HG03342 (cell line): ENCODE results near the gene STK39.
A peak's percentile ranks its signal among the peaks of the same experiment; 100 is the strongest.

Experiments used
- ATAC-seq: cut with Tn5 transposase; IDR thresholded peaks from one replicate; pipeline ENCODE4 v1.9.1; 2021; ENCODE audit warnings: mild to moderate bottlenecking, moderate library complexity; ENCODE audit not compliant: unreplicated experiment

STK39 gene

DNA sequence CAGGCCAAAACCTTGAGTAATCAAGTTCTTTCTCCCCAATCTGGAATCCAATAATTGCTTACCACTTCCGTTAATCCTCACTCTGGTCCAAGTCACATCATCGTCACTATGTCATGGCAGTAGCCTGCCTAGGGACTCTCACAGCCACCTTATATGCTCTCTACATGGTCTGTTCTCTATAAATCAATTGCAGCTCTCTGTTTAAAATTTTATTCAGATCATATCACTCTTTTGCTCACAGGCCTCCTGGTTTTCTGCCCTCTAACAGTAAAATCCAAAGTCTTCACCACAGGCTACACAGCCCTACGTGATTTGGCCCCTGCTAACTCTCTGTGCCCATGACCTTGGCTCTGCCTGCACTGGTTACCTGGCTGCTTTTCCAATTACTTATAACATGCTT lies 188.7 kb downstream of the STK39 start:
- no peak for ATAC-seq

DNA sequence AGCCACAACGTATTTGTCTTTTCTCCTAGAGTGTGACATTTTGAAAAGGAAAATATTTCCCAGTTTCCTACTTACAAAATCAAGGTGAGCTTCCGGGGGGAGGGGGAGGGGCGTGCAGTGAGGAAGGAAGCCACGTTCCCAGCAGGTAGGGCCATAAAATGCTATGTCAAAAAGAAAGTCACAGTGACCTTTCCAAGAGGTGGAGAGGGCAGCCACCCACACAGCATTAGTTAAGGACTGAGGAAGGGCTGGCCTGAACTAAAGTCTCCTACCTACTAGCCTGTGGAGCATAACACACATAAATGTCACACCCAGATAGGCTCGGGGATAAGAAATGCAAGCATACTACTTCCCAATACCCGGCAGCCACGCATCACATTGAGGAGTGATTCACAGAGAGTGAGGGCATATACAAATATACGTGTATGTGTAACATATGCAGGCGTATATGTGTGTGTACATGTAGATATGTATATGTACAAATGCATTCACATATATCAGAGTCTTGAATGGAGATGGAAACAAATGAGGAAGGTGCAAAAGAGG lies 191.1 kb downstream of the STK39 start:
- ATAC-seq = no peak

- no peak for ATAC-seq
Measured at GRCh38 chr2:168054657-168055056, 192.7 kb downstream of the STK39 start.

DNA sequence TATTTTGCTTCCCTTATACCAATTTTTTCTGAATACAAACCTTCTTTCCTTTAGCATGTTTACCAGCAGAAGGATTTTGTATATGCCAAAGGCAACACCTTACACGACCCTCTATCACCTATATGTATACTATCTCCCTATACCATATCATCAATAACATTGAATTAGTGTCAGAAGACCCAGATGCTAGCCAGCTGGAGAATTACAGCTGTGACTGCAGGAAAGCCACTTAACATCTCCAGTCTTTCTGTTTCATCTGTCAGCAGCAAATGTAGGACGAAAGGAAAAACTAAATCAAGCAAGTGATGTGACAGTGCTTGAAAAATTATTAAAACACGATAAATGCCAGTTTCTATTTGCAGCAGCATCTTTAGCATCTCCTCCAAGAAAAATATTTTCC lies 193.7 kb downstream of the STK39 start:
- no peak for ATAC-seq

- ATAC-seq = no peak
Measured at GRCh38 chr2:168052773-168053172, 194.6 kb downstream of the STK39 start.

- ATAC-seq = no peak
Measured at GRCh38 chr2:168050377-168050776, 197.0 kb downstream of the STK39 start.

DNA sequence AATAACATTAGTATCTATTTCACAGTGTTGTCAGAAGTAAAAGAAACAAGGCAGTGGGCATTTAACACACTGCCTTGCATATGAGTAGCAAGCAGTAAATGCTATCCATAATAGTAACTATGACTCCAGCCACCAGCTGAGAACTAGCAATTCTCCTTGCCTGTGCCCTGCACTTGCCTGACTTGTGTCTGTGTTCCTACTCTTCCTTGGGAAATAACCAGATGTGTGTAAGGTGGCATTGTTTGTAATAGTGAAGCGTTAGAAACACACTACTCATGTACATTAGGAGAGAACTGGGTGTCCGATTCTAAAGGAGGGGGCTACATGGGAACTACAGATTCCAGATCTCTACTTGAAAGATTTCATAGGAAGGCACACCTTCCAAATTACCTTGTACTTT lies 197.8 kb downstream of the STK39 start:
- ATAC-seq = no peak

- ATAC-seq = no peak
Measured at GRCh38 chr2:168047091-168047690, 200.2 kb downstream of the STK39 start.

- no peak for ATAC-seq
Measured at GRCh38 chr2:168044579-168044978, 202.8 kb downstream of the STK39 start.

DNA sequence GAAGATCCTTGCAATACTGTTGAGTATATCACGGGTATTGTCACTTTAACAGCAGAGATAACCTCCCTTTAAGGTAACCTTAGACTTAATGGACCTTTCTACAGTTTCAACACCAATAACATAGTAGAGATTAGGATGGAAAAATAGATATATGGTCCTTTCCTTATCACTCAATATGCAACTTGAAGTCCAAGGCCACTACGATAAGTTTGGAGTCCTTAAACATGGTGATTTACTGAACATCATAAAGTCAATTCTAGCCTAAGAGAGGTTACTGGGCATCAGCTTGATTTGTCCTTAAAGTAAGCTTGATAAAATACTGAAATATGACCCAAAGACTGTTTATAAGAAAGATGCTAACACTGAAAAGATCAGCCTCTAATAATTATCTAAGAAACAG lies 203.2 kb downstream of the STK39 start:
- no peak for ATAC-seq

GRCh38 chr2:168042127-168042824 lies 205.1 kb downstream of the STK39 start:
- ATAC-seq = peak; percentile 98

DNA sequence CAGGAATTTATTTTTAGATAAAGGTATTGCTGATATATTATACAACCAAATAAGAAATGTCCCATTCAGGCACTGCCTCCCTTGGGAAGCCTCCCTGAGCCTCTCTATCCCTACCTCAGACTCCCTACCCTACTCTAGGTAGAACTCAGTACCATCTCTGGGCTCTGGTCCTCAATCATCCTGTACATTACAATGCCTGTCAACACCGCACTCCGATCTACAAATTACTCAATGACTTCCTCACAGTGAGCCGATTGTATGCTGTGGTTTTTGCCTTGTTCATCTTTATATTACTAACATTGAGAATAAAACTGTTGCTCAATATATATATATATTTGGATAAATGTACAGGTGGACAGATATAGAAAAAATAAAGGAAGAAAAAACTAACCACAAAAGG lies 207.5 kb downstream of the STK39 start:
- no peak for ATAC-seq

DNA sequence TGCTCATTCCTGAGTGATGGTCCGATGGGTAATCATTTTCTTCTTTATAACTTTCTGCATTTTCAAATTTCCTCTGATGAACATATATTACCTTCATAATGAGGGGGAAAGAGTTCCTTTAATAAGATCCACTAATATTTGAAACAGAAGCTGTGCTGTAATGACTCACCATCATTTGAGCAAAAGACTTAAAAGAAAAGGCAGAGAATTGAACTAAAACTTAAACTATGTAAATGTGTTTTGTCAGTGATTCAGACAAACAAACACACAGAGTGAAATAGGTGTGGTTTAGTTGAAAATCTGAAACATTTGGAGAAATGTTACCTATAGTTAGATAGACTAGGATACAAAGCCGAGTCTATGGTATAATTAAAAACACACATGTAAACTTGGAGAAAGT lies 209.6 kb downstream of the STK39 start:
- no peak for ATAC-seq

DNA sequence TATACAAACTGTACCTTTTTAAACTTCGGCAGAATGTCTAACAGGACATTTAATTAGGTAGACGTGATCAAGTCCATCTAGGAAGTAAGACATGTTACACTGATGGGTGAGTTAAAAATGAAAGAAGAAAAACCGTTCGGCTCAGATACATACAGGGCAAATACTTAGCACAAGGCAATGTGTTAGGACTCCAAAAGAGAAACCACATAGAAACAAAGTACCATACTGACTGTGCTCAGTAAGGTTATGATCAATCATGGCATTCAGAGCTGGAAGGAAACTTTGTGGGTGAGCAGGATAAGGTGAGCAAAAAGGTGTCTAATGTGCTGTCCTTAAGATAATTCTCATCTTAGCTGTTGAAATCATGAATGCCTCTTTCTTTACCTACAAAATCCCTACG lies 211.9 kb downstream of the STK39 start:
- peak; percentile 70 for ATAC-seq

DNA sequence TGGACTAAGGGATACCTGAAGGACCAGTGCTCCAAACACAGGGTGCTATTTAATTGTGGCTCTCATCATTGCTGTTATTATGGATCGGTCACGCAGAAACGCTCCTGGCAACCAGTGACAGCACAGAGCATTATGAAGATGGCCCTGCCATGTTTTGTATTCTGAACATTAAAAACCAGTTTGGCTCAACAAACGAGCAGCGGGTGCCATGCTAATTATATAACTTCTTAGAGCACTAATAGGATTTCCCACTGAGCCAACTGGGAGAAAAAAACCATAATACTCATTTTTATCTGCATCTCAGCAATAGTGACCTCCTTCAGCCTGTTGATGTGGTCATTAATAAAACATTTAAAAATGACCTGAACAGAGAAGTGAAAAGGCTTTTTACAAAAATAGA lies 212.8 kb downstream of the STK39 start:
- ATAC-seq = no peak

DNA sequence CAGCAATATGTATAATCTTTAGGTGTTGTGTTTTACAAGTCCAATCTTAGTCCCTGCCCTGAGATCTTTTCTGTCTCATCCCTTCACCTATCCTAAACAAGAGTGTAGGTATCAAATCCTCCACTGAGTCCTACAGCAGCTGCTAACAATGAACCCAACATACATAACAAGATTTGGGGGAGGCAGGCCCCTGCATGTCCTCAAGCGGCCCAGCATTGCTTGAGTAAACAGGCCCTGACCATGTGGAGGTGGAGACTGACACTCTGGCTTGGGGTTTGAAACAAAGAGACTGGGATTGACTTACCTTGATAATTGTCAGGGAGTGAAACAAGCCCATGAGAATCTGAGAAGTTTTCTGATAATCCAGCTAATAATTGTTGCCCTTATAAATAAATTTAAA lies 213.4 kb downstream of the STK39 start:
- no peak for ATAC-seq

DNA sequence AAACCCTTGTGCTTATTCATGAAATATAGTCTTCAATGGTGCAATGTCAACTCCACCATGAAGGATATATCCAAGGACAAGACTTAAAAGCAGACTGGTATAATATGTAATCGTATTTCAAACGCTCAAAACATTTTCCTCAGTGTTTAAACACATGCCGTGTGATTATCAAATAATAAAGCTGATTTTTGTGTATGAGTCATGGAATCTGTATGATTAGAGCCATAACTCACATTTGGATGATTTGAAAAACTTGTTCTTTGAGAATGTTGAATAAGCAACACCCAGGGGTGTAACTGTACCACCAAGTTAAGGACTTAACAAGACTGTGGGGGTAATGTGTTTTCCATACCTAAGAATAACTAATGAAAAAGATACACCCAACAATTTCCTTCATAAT lies 215.3 kb downstream of the STK39 start:
- ATAC-seq = no peak

- ATAC-seq = peak; percentile 74
Measured at GRCh38 chr2:168030862-168031624, 216.4 kb downstream of the STK39 start.

DNA sequence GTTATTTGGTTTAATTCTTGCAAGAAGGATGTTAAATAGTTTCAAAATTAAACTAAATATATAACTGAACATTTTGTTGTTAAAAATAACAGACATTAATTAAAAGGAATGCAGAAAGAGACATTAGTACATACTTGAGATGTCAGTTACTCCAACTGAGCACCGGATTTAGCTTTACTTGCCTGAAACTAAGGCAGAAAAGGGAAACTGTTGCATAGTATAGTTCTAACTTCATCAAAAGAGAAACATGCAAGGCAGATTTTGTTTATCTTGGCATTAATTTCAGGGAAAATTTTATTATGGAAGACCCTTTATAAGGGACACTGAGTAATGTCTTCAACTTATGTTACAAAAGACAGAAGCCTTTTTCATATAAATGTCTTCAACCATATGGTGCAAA lies 218.3 kb downstream of the STK39 start:
- ATAC-seq = no peak

DNA sequence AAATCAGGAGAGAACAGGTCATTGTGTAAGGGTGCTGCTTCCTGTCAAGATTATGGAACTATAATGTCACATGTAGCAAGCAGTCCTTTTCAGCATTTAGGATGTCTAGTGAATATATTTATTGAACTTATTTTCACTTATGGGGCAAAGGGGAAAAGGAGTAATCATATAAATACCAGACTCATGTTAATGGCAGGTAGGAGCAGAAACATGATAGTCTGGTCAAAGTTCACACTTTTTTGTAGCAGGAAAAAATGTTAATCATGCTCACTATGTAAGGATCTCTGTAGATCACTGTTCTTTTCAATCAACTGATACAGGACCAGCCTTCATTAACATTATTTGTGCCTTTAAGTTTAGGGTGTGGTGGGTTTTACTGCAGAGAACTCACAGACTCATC lies 219.0 kb downstream of the STK39 start:
- ATAC-seq = no peak

GRCh38 chr2:168025487-168026202 lies 221.8 kb downstream of the STK39 start:
- ATAC-seq = no peak
